Activated T-helper 2 cell treated with anti-CD3 and anti-CD28 coated beads, Interferon-gamma antibody, Interleukin-2, Interleukin-4, amounts not matched to agents 10 μg/mL and 5 μg/mL and 100 μg/mL, durations not matched to agents 14 hours and 24 hours and 36 hours (primary cell): ENCODE data around the gene RIGI. TPM values are rescaled to one million over a fixed set of nuclear protein-coding genes. Genes with fewer than 3 reads are reported as not detected.
A peak's percentile ranks its signal among the peaks of the same experiment; 100 is the strongest.

Experiments used
- DNase-seq: peaks from one replicate; pipeline ENCODE4 v3.0.0; 2021; ENCODE audit warnings: low spot score
- H3K27ac Mint-ChIP-seq: one replicate; pipeline ENCODE4 v1.8.0; 2021; ENCODE audit warnings: mixed read lengths
- H3K27me3 Mint-ChIP-seq: one replicate; pipeline ENCODE4 v1.8.0; 2021; ENCODE audit warnings: low read depth, mixed read lengths
- H3K36me3 Mint-ChIP-seq: one replicate; pipeline ENCODE4 v1.8.0; 2021; ENCODE audit warnings: low read depth, mixed read lengths
- H3K4me1 Mint-ChIP-seq: one replicate; pipeline ENCODE4 v1.8.0; 2021; ENCODE audit warnings: low read depth, mixed read lengths
- H3K4me3 Mint-ChIP-seq: one replicate; pipeline ENCODE4 v1.8.0; 2021; ENCODE audit warnings: low read depth, mild to moderate bottlenecking, moderate library complexity, mixed read lengths
- H3K9me3 Mint-ChIP-seq: one replicate; pipeline ENCODE4 v1.8.0; 2021; ENCODE audit warnings: mixed read lengths
- intact Hi-C: fragments of 100-400 bp; cut with micrococcal nuclease; formaldehyde crosslinking; loops from one replicate; pipeline ENCODE4 v1.15.1; 2023
- total RNA-seq: library from RNA; stranded (reverse); gene quantifications from 2 replicates; pipeline ENCODE4 v1.2.3, GENCODE V29; 2022

Gene RIGI
- 4.8 and 5.0 TPM in 2 replicates for total RNA-seq

- Mint-ChIP-seq H3K4me3 (peak within 1 kb of the TSS; percentile 89), H3K36me3 (peaks cover 33% of the 10 kb centered on the region), H3K27ac (peak within 1 kb of the TSS; percentile 76), H3K27me3 (no peaks in the 10 kb centered on the region), H3K4me1 (peaks cover 31% of the 10 kb centered on the region), H3K9me3 (peaks cover 6% of the 10 kb centered on the region)
- peak; percentile 73 for DNase-seq
- intact Hi-C loops = loop anchor here (1.0 kb wide), 3 partner anchors 25 to 148 kb away; no protein-coding TSS in a partner anchor
Observed at GRCh38 chr9:32526041-32526706, at the start of gene RIGI. Gene RIGI (minus strand): TSS chr9:32526196. CDS start chr9:32526166, 30 bp downstream.

- peaks cover 22% of the 10 kb centered on the region for H3K4me1 Mint-ChIP-seq
- no peak overlapping the region for H3K4me3 Mint-ChIP-seq
- H3K36me3 Mint-ChIP-seq = peaks cover 5% of the 10 kb centered on the region
- H3K27ac Mint-ChIP-seq = no peak overlapping the region
- intact Hi-C loops = no loop called here
- peaks cover 12% of the 10 kb centered on the region for H3K27me3 Mint-ChIP-seq
- H3K9me3 Mint-ChIP-seq = no peaks in the 10 kb centered on the region
- DNase-seq = no peak
Observed at GRCh38 chr9:32574858-32575257, 48.9 kb upstream of the RIGI start.

GRCh38 chr9:32573821-32574220 is 47.8 kb upstream of the RIGI start:
- DNase-seq = no peak
- intact Hi-C loops = no loop called here
- peak overlapping the region; percentile 97 for H3K27ac Mint-ChIP-seq
- peaks cover 23% of the 10 kb centered on the region for H3K4me1 Mint-ChIP-seq
- H3K27me3 Mint-ChIP-seq = peaks cover 11% of the 10 kb centered on the region
- H3K4me3 Mint-ChIP-seq = peak overlapping the region; percentile 97
- no peaks in the 10 kb centered on the region for H3K9me3 Mint-ChIP-seq
- H3K36me3 Mint-ChIP-seq = peaks cover 6% of the 10 kb centered on the region

DNA sequence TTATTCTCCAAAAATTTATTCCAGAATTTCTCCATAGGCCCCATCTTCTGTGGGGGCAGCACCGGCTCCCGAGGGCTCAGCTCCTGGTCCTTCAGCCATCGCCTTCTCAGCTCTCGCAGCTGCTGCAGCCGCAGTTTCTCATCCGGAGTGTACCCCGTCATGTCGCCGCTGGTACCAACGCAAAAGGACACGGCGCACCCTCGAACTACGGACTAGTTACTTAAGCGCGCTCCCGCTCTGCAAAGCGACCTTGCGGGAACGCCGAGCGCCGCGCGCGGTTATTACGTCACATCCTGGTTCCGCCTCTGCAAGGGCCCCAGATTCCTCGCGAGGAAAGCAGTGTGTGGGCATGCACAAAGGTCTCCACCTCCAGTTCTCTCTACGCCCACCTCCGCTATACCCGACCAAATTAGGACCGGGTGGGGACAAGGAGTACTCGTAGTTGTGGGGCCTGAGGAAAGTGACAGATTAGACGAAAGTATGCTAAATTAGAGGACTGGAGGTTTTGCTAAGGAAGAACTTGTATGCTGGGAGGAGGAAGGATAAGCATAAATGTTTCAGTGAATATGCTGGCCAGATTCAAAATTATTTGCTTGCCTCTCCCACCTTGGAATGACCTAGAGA is 47.0 kb upstream of the RIGI start, which contains the start of gene NDUFB6:
NDUFB6 (minus strand) TSS at position 260 of the 624 bp plus-strand sequence; CDS start at position 161, 99 bp downstream.
- intact Hi-C loops = loop anchor here (1.0 kb wide), 5 partner anchors 17 to 194 kb away; partner anchors contain the start of genes ACO1 and RIGI
- Mint-ChIP-seq H3K36me3 (peaks cover 10% of the 10 kb centered on the region), H3K9me3 (no peaks in the 10 kb centered on the region), H3K27me3 (peaks cover 8% of the 10 kb centered on the region), H3K4me3 (peak within 1 kb of the TSS; percentile 97), H3K4me1 (peaks cover 23% of the 10 kb centered on the region), H3K27ac (peak within 1 kb of the TSS; percentile 97)
- DNase-seq = peak; percentile 92

- H3K27me3 Mint-ChIP-seq = peaks cover 4% of the 10 kb centered on the region
- H3K4me1 Mint-ChIP-seq = peaks cover 23% of the 10 kb centered on the region
- peak overlapping the region; percentile 97 for H3K27ac Mint-ChIP-seq
- peak overlapping the region; percentile 97 for H3K4me3 Mint-ChIP-seq
- H3K9me3 Mint-ChIP-seq = no peaks in the 10 kb centered on the region
- peak; percentile 64 for DNase-seq
- H3K36me3 Mint-ChIP-seq = peaks cover 17% of the 10 kb centered on the region
- intact Hi-C loops = loop anchor here (1.0 kb wide), 5 partner anchors 16 to 193 kb away; partner anchors contain the start of genes ACO1 and RIGI
Observed at GRCh38 chr9:32571969-32572899, 46.2 kb upstream of the RIGI start.

DNA sequence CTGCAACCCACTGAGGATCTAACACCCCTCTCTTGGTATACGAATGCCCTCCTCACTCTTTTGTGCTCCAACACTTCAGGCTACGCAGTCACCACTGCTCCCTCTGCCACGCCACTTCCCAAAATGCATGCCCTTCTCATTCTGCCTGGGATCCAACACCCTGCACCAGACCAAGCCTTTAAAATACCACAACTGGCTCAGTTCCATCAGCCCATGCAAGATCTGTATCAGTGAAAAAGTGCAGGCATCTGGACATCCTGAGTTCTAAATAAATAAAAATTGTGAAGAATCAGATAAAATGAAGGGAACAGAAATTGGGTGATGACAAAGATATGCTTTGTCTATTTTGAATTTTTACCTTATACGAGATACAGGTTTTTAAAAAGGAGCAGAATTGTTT is 44.3 kb upstream of the RIGI start:
- Mint-ChIP-seq H3K36me3 (peaks cover 27% of the 10 kb centered on the region), H3K4me3 (no peak overlapping the region), H3K27ac (no peak overlapping the region), H3K4me1 (peaks cover 24% of the 10 kb centered on the region), H3K27me3 (no peaks in the 10 kb centered on the region), H3K9me3 (no peaks in the 10 kb centered on the region)
- DNase-seq = no peak
- intact Hi-C loops = no loop called here

DNA sequence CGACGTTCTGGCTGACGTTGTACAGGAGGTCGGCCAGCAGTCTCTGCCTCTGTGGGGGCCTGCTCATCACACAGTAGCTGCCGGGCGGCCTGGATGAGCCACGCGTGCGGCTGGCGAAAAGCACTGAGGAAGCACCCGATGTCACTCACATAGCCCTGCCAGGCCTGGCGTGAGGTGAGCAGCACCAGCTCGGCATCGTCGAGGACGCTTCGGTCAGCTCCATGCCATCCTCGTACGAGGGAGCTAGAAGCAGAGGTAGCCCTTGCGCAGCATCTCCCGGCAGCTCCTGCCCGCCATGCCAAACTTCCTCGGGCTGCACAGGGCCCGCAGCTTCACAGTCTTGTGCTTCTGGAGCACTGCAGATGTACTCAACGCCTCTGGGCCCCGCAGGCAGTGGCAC is 40.8 kb upstream of the RIGI start:
- intact Hi-C loops = no loop called here
- peaks cover 13% of the 10 kb centered on the region for H3K4me1 Mint-ChIP-seq
- no peak for DNase-seq
- H3K36me3 Mint-ChIP-seq = peaks cover 43% of the 10 kb centered on the region
- H3K4me3 Mint-ChIP-seq = no peak overlapping the region
- no peaks in the 10 kb centered on the region for H3K9me3 Mint-ChIP-seq
- no peak overlapping the region for H3K27ac Mint-ChIP-seq
- H3K27me3 Mint-ChIP-seq = no peaks in the 10 kb centered on the region

- H3K36me3 Mint-ChIP-seq = peaks cover 44% of the 10 kb centered on the region
- H3K4me3 Mint-ChIP-seq = no peak overlapping the region
- peaks cover 9% of the 10 kb centered on the region for H3K4me1 Mint-ChIP-seq
- no peak for DNase-seq
- H3K9me3 Mint-ChIP-seq = no peaks in the 10 kb centered on the region
- H3K27ac Mint-ChIP-seq = no peak overlapping the region
- intact Hi-C loops = no loop called here
- H3K27me3 Mint-ChIP-seq = no peaks in the 10 kb centered on the region
Observed at GRCh38 chr9:32565967-32566366, 40.0 kb upstream of the RIGI start.

DNA sequence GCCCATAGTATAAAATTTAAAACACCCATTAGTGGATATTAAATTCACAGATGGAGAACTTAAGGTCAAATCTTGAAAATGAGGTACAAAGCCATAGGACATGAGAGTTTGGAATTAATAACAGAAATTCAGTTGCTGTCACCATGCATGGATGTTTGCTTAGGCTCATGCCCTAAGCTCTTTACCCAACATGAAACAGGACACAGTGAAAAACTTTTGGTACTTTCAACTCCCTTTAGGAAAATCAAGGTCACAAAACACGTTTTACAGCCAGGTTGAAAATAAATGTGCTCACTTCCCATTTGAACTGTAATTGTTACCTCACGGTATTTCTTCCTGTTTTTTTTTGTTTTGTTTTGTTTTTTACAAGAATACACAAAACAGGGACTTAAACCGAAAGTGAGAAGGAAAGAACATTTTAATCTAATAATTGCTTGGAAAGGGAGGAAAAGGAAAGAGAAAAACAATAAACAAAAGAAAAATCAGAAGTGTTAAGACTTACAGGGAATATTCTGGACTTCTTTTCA is 32.5 kb upstream of the RIGI start:
- Mint-ChIP-seq H3K27me3 (no peaks in the 10 kb centered on the region), H3K4me3 (no peak overlapping the region), H3K9me3 (no peaks in the 10 kb centered on the region), H3K36me3 (peaks cover 13% of the 10 kb centered on the region), H3K4me1 (peaks cover 6% of the 10 kb centered on the region), H3K27ac (no peak overlapping the region)
- intact Hi-C loops = no loop called here
- DNase-seq = no peak

GRCh38 chr9:32554591-32554990 is 28.6 kb upstream of the RIGI start:
- no peak overlapping the region for H3K4me3 Mint-ChIP-seq
- no peak overlapping the region for H3K27ac Mint-ChIP-seq
- H3K36me3 Mint-ChIP-seq = peaks cover 18% of the 10 kb centered on the region
- DNase-seq = no peak
- H3K9me3 Mint-ChIP-seq = no peaks in the 10 kb centered on the region
- peaks cover 19% of the 10 kb centered on the region for H3K4me1 Mint-ChIP-seq
- intact Hi-C loops = loop anchor here (5.0 kb wide), 1 partner anchor 1207 kb away; no protein-coding TSS in a partner anchor
- no peaks in the 10 kb centered on the region for H3K27me3 Mint-ChIP-seq

- H3K27me3 Mint-ChIP-seq = no peaks in the 10 kb centered on the region
- peak overlapping the region; percentile 91 for H3K4me3 Mint-ChIP-seq
- H3K9me3 Mint-ChIP-seq = no peaks in the 10 kb centered on the region
- peaks cover 18% of the 10 kb centered on the region for H3K36me3 Mint-ChIP-seq
- H3K4me1 Mint-ChIP-seq = peaks cover 21% of the 10 kb centered on the region
- no peak for DNase-seq
- no peak overlapping the region for H3K27ac Mint-ChIP-seq
- intact Hi-C loops = loop anchor here (5.0 kb wide), 1 partner anchor 1207 kb away; no protein-coding TSS in a partner anchor
Observed at GRCh38 chr9:32554107-32554506, 28.1 kb upstream of the RIGI start.
